Small intestine (tissue), 7 donors: ENCODE data around the gene MAPT. TPM values are rescaled to one million over a fixed set of nuclear protein-coding genes. Genes with fewer than 3 reads are reported as not detected.
"Not testable (repeated sequence)": the region's sequence is repeated elsewhere in the genome, so short reads cannot be mapped to it uniquely, and the experiment has no call there.

Source experiments
- DNase-seq, 2 donors: peaks; one replicate each; pipeline versions ENCODE4 v3.0.0 to v3.0.0-alpha.2; 2013
- FAIRE-seq: peaks from 2 replicates; lab custom pipeline; 2012; peaks lifted over from hg19 to GRCh38; lab: Jason Lieb, UNC
- H3K27ac ChIP-seq, 3 donors: one replicate each; pipeline ENCODE4 v1.5.1; 2013; ENCODE audit warnings: low read length in 2 of 3, mild to moderate bottlenecking in 2 of 3, control low read depth in 1 of 3, inconsistent platforms in 1 of 3, low read depth in 1 of 3, moderate library complexity in 1 of 3
- H3K27me3 ChIP-seq, 3 donors: one replicate each; pipeline ENCODE4 v1.6.1; 2013; ENCODE audit warnings: low read length in 3 of 3, inconsistent platforms in 1 of 3; ENCODE audit not compliant: control insufficient read depth in 3 of 3, insufficient read depth in 3 of 3
- H3K36me3 ChIP-seq, 3 donors: one replicate each; pipeline ENCODE4 v1.6.1; 2013; ENCODE audit warnings: low read length in 3 of 3, inconsistent platforms in 1 of 3, low read depth in 1 of 3, mild to moderate bottlenecking in 1 of 3, moderate library complexity in 1 of 3; ENCODE audit not compliant: control insufficient read depth in 3 of 3, insufficient read depth in 2 of 3
- H3K4me1 ChIP-seq, 3 donors: one replicate each; pipeline ENCODE4 v1.6.1; 2013; ENCODE audit warnings: low read length in 2 of 3, inconsistent platforms in 1 of 3, low read depth in 1 of 3, mild to moderate bottlenecking in 1 of 3, moderate library complexity in 1 of 3; ENCODE audit not compliant: control insufficient read depth in 3 of 3, insufficient read depth in 2 of 3
- H3K4me3 ChIP-seq, 3 donors: one replicate each; pipeline ENCODE4 v1.5.1; 2013; ENCODE audit warnings: low read length in 3 of 3, control low read depth in 1 of 3, inconsistent platforms in 1 of 3, low read depth in 1 of 3, mild to moderate bottlenecking in 1 of 3, moderate library complexity in 1 of 3
- H3K9me3 ChIP-seq, 2 donors: one replicate each; pipeline ENCODE4 v1.6.1; 2013; ENCODE audit warnings: low read depth in 1 of 2, low read length in 1 of 2; ENCODE audit not compliant: control insufficient read depth in 2 of 2, insufficient read depth in 1 of 2
- WGBS, 3 donors: extraction: QIAGEN DNeasy Blood & Tissue Kit; methylation state at CpG; one replicate each; pipeline ENCODE4 v1.1.7; 2013; 5-methylcytosine and 5-hydroxymethylcytosine counted together
- polyA plus RNA-seq, 4 donors: library from polyadenylated mRNA; stranded (reverse) in 3 of 4; unstranded in 1 of 4; fragments of 200-250 nt in 3 of 4; fragments of 120-200 nt in 1 of 4; gene quantifications; one replicate each; pipeline versions ENCODE4 v1.2.1 to v1.2.3, GENCODE V29; 2013
- donor health status: healthy with polysubstance abuse.
- donor health status: control.
- donor health status: control.
- donor health status: Bipolar disorder and iron deficiency.
- donor health status: healthy.

Gene MAPT
- polyA plus RNA-seq, 4 donors, result 0.54 to 6.0 (median 0.87) TPM; not detected in 1

DNA sequence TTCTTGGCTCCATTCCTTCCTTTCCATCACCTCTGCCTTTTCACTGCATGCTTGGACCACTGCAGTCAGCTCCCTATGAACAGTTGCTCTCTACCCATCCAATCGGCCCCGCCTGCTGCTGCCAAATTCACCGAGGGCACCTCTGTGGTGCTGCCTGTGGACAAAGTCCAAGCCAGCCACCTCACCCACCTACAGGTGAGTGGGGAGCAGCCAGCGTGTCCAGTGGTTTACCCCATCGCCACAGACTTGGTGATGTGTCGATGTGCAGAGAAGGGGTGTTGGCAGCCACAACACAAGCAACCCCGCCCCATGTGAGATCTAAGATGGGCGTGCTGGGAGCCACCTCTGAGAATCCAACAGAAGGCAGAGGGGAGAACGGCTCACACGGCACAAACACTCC, 61.0 kb downstream of the MAPT start:
- DNase-seq (no peak), FAIRE-seq (no peak)
- H3K4me3 ChIP-seq, result no peak overlapping the region
- no peaks in the 10 kb centered on the region for H3K36me3 ChIP-seq
- peaks cover 0 to 13% (median under 1%) of the 10 kb centered on the region in 3 donors for H3K27me3 ChIP-seq
- H3K27ac ChIP-seq, result no peak overlapping the region
- H3K9me3 ChIP-seq, result no peaks in the 10 kb centered on the region
- 57 to 77% (median 64%) methylated on average over 10 of the region's 10 CpGs for WGBS, 3 donors
- H3K4me1 ChIP-seq, result no peaks in the 10 kb centered on the region

DNA sequence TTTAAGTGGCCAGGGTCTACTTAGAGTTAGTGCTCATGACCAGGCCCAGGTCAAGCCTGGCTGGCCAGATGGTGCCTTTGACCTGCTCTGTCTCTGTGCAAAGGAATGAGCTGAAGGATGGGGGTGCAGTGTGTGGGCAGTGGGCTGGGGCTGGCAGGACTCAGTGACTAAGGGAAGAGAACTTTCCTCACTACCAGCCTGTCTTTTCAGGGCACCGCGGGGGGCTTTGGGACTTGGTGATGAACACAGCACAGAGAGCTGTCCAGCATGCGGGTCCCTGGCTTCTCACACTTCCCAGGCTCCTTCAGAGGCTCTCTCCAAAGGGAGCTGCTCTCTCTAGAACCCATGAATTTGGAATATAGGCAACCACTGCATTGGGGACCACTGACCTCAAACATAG, 61.7 kb downstream of the MAPT start:
- no peak for FAIRE-seq

DNA sequence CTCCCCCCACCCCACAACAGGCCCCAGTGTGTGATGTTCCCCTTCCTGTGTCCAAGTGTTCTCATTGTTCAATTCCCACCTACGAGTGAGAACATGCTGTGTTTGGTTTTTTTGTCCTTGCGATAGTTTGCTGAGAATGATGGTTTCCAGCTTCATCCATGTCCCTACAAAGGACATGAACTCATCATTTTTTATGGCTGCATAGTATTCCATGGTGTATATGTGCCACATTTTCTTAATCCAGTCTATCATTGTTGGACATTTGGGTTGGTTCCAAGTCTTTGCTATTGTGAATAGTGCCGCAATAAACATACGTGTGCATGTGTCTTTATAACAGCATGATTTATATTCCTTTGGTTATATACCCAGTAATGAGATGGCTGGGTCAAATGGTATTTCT, 62.4 kb downstream of the MAPT start:
- not testable (repeated sequence) for H3K4me3 ChIP-seq, H3K9me3 ChIP-seq, H3K27me3 ChIP-seq, H3K36me3 ChIP-seq, H3K27ac ChIP-seq, FAIRE-seq, DNase-seq, H3K4me1 ChIP-seq
- WGBS, 3 donors, result 86 to 94% (median 88%) methylated on average over 4 of the region's 4 CpGs

More for the DNA sequence above, 61.7 kb downstream of the MAPT start:
- WGBS, 3 donors, result 83 to 92% (median 92%) methylated on average over 3 of the region's 3 CpGs
- Histone ChIP-seq H3K36me3 (no peaks in the 10 kb centered on the region), H3K4me1 (no peaks in the 10 kb centered on the region), H3K27ac (no peak overlapping the region), H3K4me3 (no peak overlapping the region), H3K27me3 (peaks cover 0 to 6% (median 0%) of the 10 kb centered on the region in 3 donors), H3K9me3 (no peaks in the 10 kb centered on the region)
- DNase-seq, result no peak

DNA sequence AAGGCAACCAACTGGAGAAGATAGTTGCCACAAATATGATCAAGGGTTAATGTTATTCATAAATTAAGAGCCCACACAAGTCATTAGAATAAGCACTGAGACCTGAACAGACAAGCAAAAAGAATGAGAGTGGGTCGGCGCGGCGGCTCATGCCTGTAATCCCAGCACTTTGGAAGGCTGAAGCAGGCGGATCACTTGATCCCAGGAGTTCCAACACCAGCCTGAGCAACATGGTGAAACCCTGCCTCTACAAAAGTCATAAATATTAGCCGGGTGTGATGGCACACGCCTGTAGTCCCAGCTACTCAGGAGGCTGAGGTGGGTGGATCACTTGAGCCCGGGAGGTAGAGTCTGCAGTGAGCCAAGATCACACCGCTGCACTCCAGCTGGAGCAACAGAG, 64.0 kb downstream of the MAPT start:
- FAIRE-seq (no peak), DNase-seq (no peak)
- H3K4me1 ChIP-seq, result no peaks in the 10 kb centered on the region
- H3K27ac ChIP-seq, result no peak overlapping the region
- H3K36me3 ChIP-seq, result no peaks in the 10 kb centered on the region
- H3K9me3 ChIP-seq, result no peaks in the 10 kb centered on the region
- no peak overlapping the region for H3K4me3 ChIP-seq
- WGBS, 3 donors, result 86 to 88% (median 88%) methylated on average over 9 of the region's 9 CpGs
- H3K27me3 ChIP-seq, result no peaks in the 10 kb centered on the region

DNA sequence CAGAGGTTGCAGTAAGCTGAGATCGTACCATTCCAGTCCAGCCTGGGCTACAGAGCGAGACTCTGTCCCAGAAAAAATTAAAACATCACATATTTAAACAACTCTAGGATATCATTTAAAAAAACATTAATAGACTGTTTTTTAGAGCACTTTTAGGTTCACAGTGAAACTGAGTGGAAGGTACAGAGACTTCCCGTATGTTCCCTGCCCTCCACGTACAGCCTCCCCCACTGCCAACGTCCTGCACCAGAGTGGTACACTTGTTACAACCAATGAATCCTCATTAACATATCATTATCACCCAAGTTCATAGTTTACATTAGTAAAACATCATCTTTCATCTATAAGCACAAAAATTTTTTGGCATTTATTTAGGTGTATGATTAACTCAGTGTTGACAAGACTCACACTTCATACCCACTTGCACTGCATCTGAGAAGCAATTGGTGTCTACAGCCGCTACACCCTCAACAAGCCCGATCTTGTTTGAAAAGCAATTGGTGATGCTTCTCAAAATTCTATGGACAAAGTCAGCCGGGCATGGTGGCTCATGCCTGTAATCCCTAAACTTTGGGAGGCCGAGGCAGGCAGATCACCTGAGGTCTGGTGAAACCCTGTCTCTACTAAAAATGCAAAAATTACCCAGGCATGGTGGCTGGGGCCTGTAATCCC, 64.8 kb downstream of the MAPT start:
- H3K27me3 ChIP-seq, result no peaks in the 10 kb centered on the region
- H3K9me3 ChIP-seq, result no peaks in the 10 kb centered on the region
- H3K27ac ChIP-seq, result no peak overlapping the region
- WGBS, 3 donors, result 83 to 85% (median 84%) methylated on average over 9 of the region's 9 CpGs
- H3K4me1 ChIP-seq, result no peaks in the 10 kb centered on the region
- DNase-seq (no peak), FAIRE-seq (no peak)
- H3K4me3 ChIP-seq, result no peak overlapping the region
- no peaks in the 10 kb centered on the region for H3K36me3 ChIP-seq

DNA sequence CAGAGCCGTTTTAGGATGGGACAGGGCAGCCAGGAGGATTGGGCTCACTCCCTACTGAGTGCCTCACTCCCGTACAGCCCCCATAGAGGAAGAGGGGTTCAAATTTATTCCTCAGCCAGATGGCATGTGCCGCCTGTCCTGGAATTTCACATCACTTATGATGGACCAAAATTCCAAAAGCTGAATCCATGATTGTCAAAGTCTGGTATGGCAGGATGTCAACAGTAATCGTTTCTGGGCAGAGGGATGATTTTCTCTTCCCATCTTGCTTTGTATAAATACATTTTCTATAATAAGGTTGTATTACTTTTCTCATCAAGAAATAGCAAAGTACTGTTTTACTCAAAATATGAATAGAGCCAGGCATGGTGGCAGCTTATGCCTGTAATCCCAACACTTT, 66.0 kb downstream of the MAPT start:
- Histone ChIP-seq H3K27me3 (no peaks in the 10 kb centered on the region), H3K4me1 (no peaks in the 10 kb centered on the region), H3K27ac (no peak overlapping the region), H3K36me3 (no peaks in the 10 kb centered on the region), H3K9me3 (no peaks in the 10 kb centered on the region), H3K4me3 (no peak overlapping the region)
- FAIRE-seq (no peak), DNase-seq (no peak)
- WGBS, 3 donors, result 80 to 83% (median 81%) methylated on average over 4 of the region's 4 CpGs

DNA sequence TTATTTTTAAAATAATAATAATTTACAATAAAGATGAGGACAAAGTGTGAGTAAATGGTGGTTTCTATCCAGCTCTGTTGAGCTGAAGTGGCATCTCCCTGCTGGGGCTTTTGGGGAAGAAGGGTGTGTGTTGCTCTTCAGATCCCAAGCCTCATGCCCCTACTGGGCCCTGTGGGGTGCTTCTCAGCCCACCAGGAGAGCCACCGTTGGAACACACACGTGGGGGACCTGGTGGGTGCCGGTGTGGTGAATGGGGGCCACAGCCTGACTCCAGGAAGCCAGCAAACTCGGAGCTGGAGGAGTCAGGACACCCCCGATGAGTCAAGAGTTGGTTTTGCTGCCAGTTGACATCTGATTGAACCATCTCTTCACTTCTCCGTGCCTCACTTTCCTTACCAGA, 66.9 kb downstream of the MAPT start:
- 75 to 86% (median 75%) methylated on average over 6 of the region's 6 CpGs for WGBS, 3 donors
- Histone ChIP-seq H3K36me3 (no peaks in the 10 kb centered on the region), H3K4me1 (no peaks in the 10 kb centered on the region), H3K27me3 (no peaks in the 10 kb centered on the region), H3K27ac (no peak overlapping the region), H3K9me3 (no peaks in the 10 kb centered on the region), H3K4me3 (no peak overlapping the region)
- DNase-seq (no peak), FAIRE-seq (no peak)

DNA sequence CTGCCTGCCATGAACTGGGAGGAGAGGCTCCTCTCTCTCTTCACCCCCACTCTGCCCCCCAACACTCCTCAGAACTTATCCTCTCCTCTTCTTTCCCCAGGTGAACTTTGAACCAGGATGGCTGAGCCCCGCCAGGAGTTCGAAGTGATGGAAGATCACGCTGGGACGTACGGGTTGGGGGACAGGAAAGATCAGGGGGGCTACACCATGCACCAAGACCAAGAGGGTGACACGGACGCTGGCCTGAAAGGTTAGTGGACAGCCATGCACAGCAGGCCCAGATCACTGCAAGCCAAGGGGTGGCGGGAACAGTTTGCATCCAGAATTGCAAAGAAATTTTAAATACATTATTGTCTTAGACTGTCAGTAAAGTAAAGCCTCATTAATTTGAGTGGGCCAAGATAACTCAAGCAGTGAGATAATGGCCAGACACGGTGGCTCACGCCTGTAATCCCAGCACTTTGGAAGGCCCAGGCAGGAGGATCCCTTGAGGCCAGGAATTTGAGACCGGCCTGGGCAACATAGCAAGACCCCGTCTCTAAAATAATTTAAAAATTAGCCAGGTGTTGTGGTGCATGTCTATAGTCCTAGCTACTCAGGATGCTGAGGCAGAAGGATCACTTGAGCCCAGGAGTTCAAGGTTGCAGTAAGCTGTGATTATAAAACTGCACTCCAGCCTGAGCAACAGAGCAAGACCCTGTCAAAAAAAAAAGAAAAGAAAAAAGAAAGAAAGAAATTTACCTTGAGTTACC, 68.0 kb downstream of the MAPT start:
- H3K27ac ChIP-seq, result no peak overlapping the region
- WGBS, 3 donors, result 72 to 86% (median 84%) methylated on average over 12 of the region's 12 CpGs
- no peaks in the 10 kb centered on the region for H3K36me3 ChIP-seq
- no peak for FAIRE-seq
- no peak for DNase-seq
- H3K27me3 ChIP-seq, result peaks cover 0 to 5% (median 4%) of the 10 kb centered on the region in 3 donors
- H3K9me3 ChIP-seq, result no peaks in the 10 kb centered on the region
- no peaks in the 10 kb centered on the region for H3K4me1 ChIP-seq
- no peak overlapping the region for H3K4me3 ChIP-seq
